Astrocyte of the cerebellum (primary cell): ENCODE data around the gene TTF2.

Experiments used
- DNase-seq: peaks from one replicate; pipeline ENCODE4 v3.0.0-alpha.2; 2011; ENCODE audit warnings: low read depth
- H3K4me3 ChIP-seq: 2 replicates; pipeline ENCODE4 v1.5.1; 2011; ENCODE audit warnings: mild to moderate bottlenecking, low read depth, low read length, moderate library complexity
- CTCF ChIP-seq: IDR thresholded peaks from 2 replicates; pipeline ENCODE4 v1.5.1; 2012; ENCODE audit warnings: low read length, low read depth, moderate library complexity, mild to moderate bottlenecking; ENCODE audit errors: missing control alignments
- in situ Hi-C: cut with HindIII; loops from 2 replicates; pipeline ENCODE4 v1.10.0; 2017; ENCODE audit warnings: low sequenced_read_pairs

The TTF2 gene

GRCh38 chr1:117037802-117038201 is 22.3 kb upstream of the TTF2 start:
- no peak for DNase-seq
- TF ChIP-seq CTCF = no peak
- H3K4me3 ChIP-seq = no peak overlapping the region
- in situ Hi-C loops = no loop called here

GRCh38 chr1:117038236-117038635 is 21.9 kb upstream of the TTF2 start:
- H3K4me3 ChIP-seq = no peak overlapping the region
- no peak for TF ChIP-seq CTCF
- in situ Hi-C loops = no loop called here
- DNase-seq = no peak

- DNase-seq = no peak
- in situ Hi-C loops = no loop called here
- H3K4me3 ChIP-seq = no peak overlapping the region
- no peak for TF ChIP-seq CTCF
Observed at GRCh38 chr1:117044217-117044616, 15.9 kb upstream of the TTF2 start.

DNA sequence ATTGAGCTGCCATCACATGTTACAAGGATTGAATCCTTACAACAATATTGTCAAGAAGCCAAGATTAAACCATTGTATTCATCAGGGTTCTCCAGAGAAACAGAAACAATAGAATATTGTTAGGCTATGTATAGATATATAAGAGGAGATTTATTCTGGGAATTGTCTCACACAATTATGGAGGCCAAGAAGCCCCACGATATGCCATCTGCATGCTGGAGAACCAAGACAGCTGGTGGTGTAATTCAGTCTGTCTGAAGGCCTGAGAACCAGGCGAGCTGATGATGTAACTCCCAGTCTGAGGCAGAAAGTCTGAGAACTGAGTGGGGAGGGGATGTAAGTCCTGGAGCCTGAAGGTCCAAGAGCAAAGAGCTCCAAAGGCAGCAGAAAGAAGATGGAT is 14.5 kb upstream of the TTF2 start:
- no peak for TF ChIP-seq CTCF
- no peak overlapping the region for H3K4me3 ChIP-seq
- in situ Hi-C loops = no loop called here
- DNase-seq = no peak

GRCh38 chr1:117046781-117047180 is 13.3 kb upstream of the TTF2 start:
- in situ Hi-C loops = no loop called here
- no peak overlapping the region for H3K4me3 ChIP-seq
- no peak for DNase-seq
- TF ChIP-seq CTCF = no peak

DNA sequence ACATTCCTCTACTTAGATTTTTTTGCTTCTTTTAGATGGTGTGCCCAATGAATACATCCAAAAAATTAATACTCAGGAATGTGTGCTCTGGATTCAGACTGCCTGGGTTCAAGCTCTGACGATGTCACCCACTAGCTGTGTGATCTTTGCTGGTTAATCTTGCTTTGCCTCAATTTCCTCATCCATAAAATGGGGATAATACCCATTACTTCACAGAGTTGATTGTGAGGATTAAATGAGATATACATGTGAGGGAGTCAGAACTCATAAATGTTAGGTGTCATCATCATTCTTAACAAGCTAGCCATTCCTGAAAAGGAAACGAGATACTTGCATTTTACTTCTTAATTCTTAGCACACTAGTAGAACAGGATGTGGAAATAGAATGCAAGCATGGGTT is 12.9 kb upstream of the TTF2 start:
- H3K4me3 ChIP-seq = no peak overlapping the region
- no peak for DNase-seq
- no peak for TF ChIP-seq CTCF
- in situ Hi-C loops = no loop called here

- in situ Hi-C loops = loop anchor here (25.0 kb wide), 2 partner anchors 237 to 313 kb away; no protein-coding TSS in a partner anchor
- H3K4me3 ChIP-seq = no peak overlapping the region
- TF ChIP-seq CTCF = no peak
- DNase-seq = no peak
Observed at GRCh38 chr1:117049857-117050256, 10.3 kb upstream of the TTF2 start.
